Ishikawa (cell line): Measurements from ENCODE around the gene C7orf57.
A peak's percentile ranks its signal among the peaks of the same experiment; 100 is the strongest.

Experiments
- CEBPB ChIP-seq: IDR thresholded peaks from 2 replicates; pipeline ENCODE4 v1.6.1; 2012
- CREB1 ChIP-seq: IDR thresholded peaks from 2 replicates; pipeline ENCODE4 v1.6.1; 2012; ENCODE audit warnings: low read depth
- EGR1 ChIP-seq: IDR thresholded peaks from 2 replicates; pipeline ENCODE4 v1.6.1; 2012
- EP300 ChIP-seq: IDR thresholded peaks from 2 replicates; pipeline ENCODE4 v1.6.1; 2012; ENCODE audit warnings: borderline replicate concordance
- FOXM1 ChIP-seq: IDR thresholded peaks from 2 replicates; pipeline ENCODE4 v1.6.1; 2012; ENCODE audit warnings: low read depth, borderline replicate concordance
- MAX ChIP-seq: IDR thresholded peaks from 2 replicates; pipeline ENCODE4 v1.6.1; 2012
- NFIC ChIP-seq: IDR thresholded peaks from 2 replicates; pipeline ENCODE4 v1.6.1; 2012
- RAD21 ChIP-seq: IDR thresholded peaks from 2 replicates; pipeline ENCODE4 v1.6.1; 2012; ENCODE audit warnings: low read depth
- REST ChIP-seq: IDR thresholded peaks from 2 replicates; pipeline ENCODE4 v1.6.1; 2012; ENCODE audit warnings: low read depth, mild to moderate bottlenecking
- TAF1 ChIP-seq: IDR thresholded peaks from 2 replicates; pipeline ENCODE4 v1.6.1; 2012; ENCODE audit warnings: low read depth, mild to moderate bottlenecking
- TCF12 ChIP-seq: IDR thresholded peaks from 2 replicates; pipeline ENCODE4 v1.6.1; 2012; ENCODE audit warnings: low read depth
- TEAD4 ChIP-seq: IDR thresholded peaks from 2 replicates; pipeline ENCODE4 v1.6.1; 2012
- YY1 ChIP-seq: IDR thresholded peaks from 2 replicates; pipeline ENCODE4 v1.6.1; 2012; ENCODE audit warnings: low read depth
- ZBTB7A ChIP-seq: IDR thresholded peaks from 2 replicates; pipeline ENCODE4 v1.6.1; 2012; ENCODE audit warnings: low read depth

The C7orf57 gene

GRCh38 chr7:48107926-48108472 is 72.7 kb downstream of the C7orf57 start:
- TF ChIP-seq FOXM1 (no peak), TCF12 (no peak), CREB1 (no peak), CEBPB (no peak), NFIC (no peak), REST (no peak), TEAD4 (no peak)

- TF ChIP-seq MAX: no peak
- TF ChIP-seq REST: no peak
- TF ChIP-seq EGR1: no peak
- no peak for TF ChIP-seq EP300
- no peak for TF ChIP-seq TAF1
- TF ChIP-seq YY1: no peak
- no peak for TF ChIP-seq CEBPB
- TF ChIP-seq RAD21: no peak
- no peak for TF ChIP-seq CREB1
Measured at GRCh38 chr7:48108959-48109847, 73.9 kb downstream of the C7orf57 start.

GRCh38 chr7:48109848-48110663 is 74.7 kb downstream of the C7orf57 start:
- no peak for TF ChIP-seq TAF1
- peak; percentile 96 for TF ChIP-seq RAD21

- no peak for TF ChIP-seq FOXM1
- no peak for TF ChIP-seq YY1
- TF ChIP-seq ZBTB7A: no peak
- no peak for TF ChIP-seq TAF1
- no peak for TF ChIP-seq CEBPB
Measured at GRCh38 chr7:48110868-48111267, 75.5 kb downstream of the C7orf57 start.
